ENCODE measurements around the gene AKAP8. TPM values are rescaled to one million over a fixed set of nuclear protein-coding genes. Genes with fewer than 3 reads are reported as not detected.

The AKAP8 gene
- total RNA-seq, 1 experiment from 2014 or later = 53.5 TPM

GRCh38 chr19:15318241-15318691 lies 61.3 kb downstream of the AKAP8 start:
- H3K27me3 ChIP-seq (replicated peaks; ENCODE audit: control insufficient read depth, insufficient read depth, low read length) = no peaks in the 10 kb centered on the region
- no TSS peak for BruUV-seq (replicated peaks)
- peaks cover 26% of the 10 kb centered on the region for H3K36me3 Mint-ChIP-seq (ENCODE audit: insufficient read depth, unreplicated experiment)

GRCh38 chr19:15317392-15318071 lies 62.1 kb downstream of the AKAP8 start:
- peaks cover 28% of the 10 kb centered on the region for H3K4me1 ChIP-seq
- H3K27me3 ChIP-seq (replicated peaks; ENCODE audit: control insufficient read depth, insufficient read depth, low read length) = no peaks in the 10 kb centered on the region
- H3K9me3 ChIP-seq = no peaks in the 10 kb centered on the region
- intact Hi-C loops (cut with micrococcal nuclease; ENCODE audit: unreplicated experiment) = no loop called here
- H3K36me3 ChIP-seq (ENCODE audit: control insufficient read depth, insufficient read depth, low read length) = no peaks in the 10 kb centered on the region
- DNase-seq = no peak
- H3K36me3 Mint-ChIP-seq (ENCODE audit: insufficient read depth, unreplicated experiment) = peaks cover 24% of the 10 kb centered on the region
- peaks cover 53% of the 10 kb centered on the region for H3K4me1 Mint-ChIP-seq (ENCODE audit: low read depth, unreplicated experiment)
- CTCF ChIA-PET = interaction anchor here (0.7 kb wide), 1 partner anchor 14 kb away, joined by 4 read pairs; no protein-coding TSS in a partner anchor
- BruUV-seq (replicated peaks) = no TSS peak
- no peaks in the 10 kb centered on the region for H3K27me3 Mint-ChIP-seq (ENCODE audit: insufficient read depth, unreplicated experiment)
- no peaks in the 10 kb centered on the region for H3K9me3 Mint-ChIP-seq (ENCODE audit: unreplicated experiment)
- POLR2A ChIA-PET = no interaction called here
- peak overlapping the region; percentile 66 for H3K27ac Mint-ChIP-seq (ENCODE audit: unreplicated experiment)
- H3K4me3 ChIP-seq (ENCODE audit: low read depth, low read length) = no peak overlapping the region
- TF ChIP-seq CTCF (IDR thresholded peaks at IDR 0.05; ENCODE audit: insufficient read depth in 1 of 2, low read depth in 1 of 2, low read length in 1 of 2, severe bottlenecking in 1 of 2, unreplicated experiment in 1 of 2) = no peak
- no peak overlapping the region for H3K4me3 Mint-ChIP-seq (ENCODE audit: unreplicated experiment)

More at GRCh38 chr19:15318241-15318691, 61.3 kb downstream of the AKAP8 start:
- no peak for TF ChIP-seq CTCF (IDR thresholded peaks at IDR 0.05; ENCODE audit: insufficient read depth in 1 of 2, low read depth in 1 of 2, low read length in 1 of 2, severe bottlenecking in 1 of 2, unreplicated experiment in 1 of 2)
- DNase-seq = no peak
- Mint-ChIP-seq H3K4me1 (ENCODE audit: low read depth, unreplicated experiment) (peaks cover 53% of the 10 kb centered on the region), H3K4me3 (ENCODE audit: unreplicated experiment) (no peak overlapping the region), H3K9me3 (ENCODE audit: unreplicated experiment) (no peaks in the 10 kb centered on the region), H3K27ac (ENCODE audit: unreplicated experiment) (peak overlapping the region; percentile 66), H3K27me3 (ENCODE audit: insufficient read depth, unreplicated experiment) (no peaks in the 10 kb centered on the region)
- POLR2A ChIA-PET = no interaction called here
- H3K36me3 ChIP-seq (ENCODE audit: control insufficient read depth, insufficient read depth, low read length) = no peaks in the 10 kb centered on the region
- intact Hi-C loops (cut with micrococcal nuclease; ENCODE audit: unreplicated experiment) = no loop called here
- H3K9me3 ChIP-seq = no peaks in the 10 kb centered on the region
- H3K4me1 ChIP-seq = peaks cover 28% of the 10 kb centered on the region
- CTCF ChIA-PET = no interaction called here
- H3K4me3 ChIP-seq (ENCODE audit: low read depth, low read length) = no peak overlapping the region

GRCh38 chr19:15316498-15316897 lies 63.1 kb downstream of the AKAP8 start:
- Histone ChIP-seq H3K9me3 (no peaks in the 10 kb centered on the region), H3K27me3 (replicated peaks; ENCODE audit: control insufficient read depth, insufficient read depth, low read length) (no peaks in the 10 kb centered on the region), H3K4me1 (peaks cover 22% of the 10 kb centered on the region), H3K4me3 (ENCODE audit: low read depth, low read length) (no peak overlapping the region), H3K36me3 (ENCODE audit: control insufficient read depth, insufficient read depth, low read length) (no peaks in the 10 kb centered on the region)
- POLR2A ChIA-PET = no interaction called here
- Mint-ChIP-seq H3K27me3 (ENCODE audit: insufficient read depth, unreplicated experiment) (no peaks in the 10 kb centered on the region), H3K27ac (ENCODE audit: unreplicated experiment) (no peak overlapping the region), H3K4me1 (ENCODE audit: low read depth, unreplicated experiment) (peaks cover 45% of the 10 kb centered on the region), H3K4me3 (ENCODE audit: unreplicated experiment) (no peak overlapping the region), H3K36me3 (ENCODE audit: insufficient read depth, unreplicated experiment) (peaks cover 24% of the 10 kb centered on the region), H3K9me3 (ENCODE audit: unreplicated experiment) (no peaks in the 10 kb centered on the region)
- no TSS peak for BruUV-seq (replicated peaks)
- DNase-seq = no peak
- intact Hi-C loops (cut with micrococcal nuclease; ENCODE audit: unreplicated experiment) = no loop called here
- TF ChIP-seq CTCF (IDR thresholded peaks at IDR 0.05; ENCODE audit: insufficient read depth in 1 of 2, low read depth in 1 of 2, low read length in 1 of 2, severe bottlenecking in 1 of 2, unreplicated experiment in 1 of 2) = no peak
- CTCF ChIA-PET = no interaction called here

All from Caco-2 (cell line).